DOHH2 (cell line): ENCODE data around the gene FBXW7.

Experiments used
- H3F3A ChIP-seq: fragments of 200-600 bp; sonication (generic), shearing (Covaris generic); 2 replicates; pipeline ENCODE4 v1.6.0; 2016; ENCODE audit warnings: antibody characterized with exemption, mild to moderate bottlenecking; ENCODE audit not compliant: control insufficient read depth, insufficient read depth
- H3K27ac ChIP-seq: fragments of 200-600 bp; sonication (generic); 2 replicates; pipeline ENCODE4 v1.5.1; 2014; ENCODE audit warnings: low read depth, mild to moderate bottlenecking, low read length, moderate library complexity
- H3K27me3 ChIP-seq: fragments of 200-600 bp; sonication (generic); 2 replicates; pipeline ENCODE4 v1.6.1; 2014; ENCODE audit warnings: mild to moderate bottlenecking, low read length, mixed read lengths; ENCODE audit not compliant: control insufficient read depth
- H3K36me3 ChIP-seq: fragments of 200-600 bp; sonication (generic); 2 replicates; pipeline ENCODE4 v1.6.1; 2014; ENCODE audit warnings: mild to moderate bottlenecking, low read length, moderate library complexity, mixed read lengths; ENCODE audit not compliant: control insufficient read depth
- H3K4me1 ChIP-seq: fragments of 200-600 bp; sonication (generic); 2 replicates; pipeline ENCODE4 v1.6.1; 2014; ENCODE audit warnings: mild to moderate bottlenecking, low read length, mixed read lengths; ENCODE audit not compliant: control insufficient read depth
- H3K4me2 ChIP-seq: fragments of 200-600 bp; sonication (generic); 2 replicates; pipeline ENCODE4 v1.6.0; 2014; ENCODE audit warnings: mild to moderate bottlenecking, low read length, moderate library complexity
- H3K4me3 ChIP-seq: fragments of 200-600 bp; sonication (generic); 2 replicates; pipeline ENCODE4 v1.5.1; 2014; ENCODE audit warnings: mild to moderate bottlenecking, low read length, mixed read lengths
- H3K79me2 ChIP-seq: fragments of 200-600 bp; sonication (generic); 2 replicates; pipeline ENCODE4 v1.6.1; 2014; ENCODE audit warnings: mild to moderate bottlenecking, low read length, mixed read lengths; ENCODE audit not compliant: control insufficient read depth
- H3K9me2 ChIP-seq: fragments of 200-600 bp; sonication (generic); replicated peaks from 2 replicates; pipeline ENCODE4 v1.6.1; 2014; ENCODE audit warnings: mild to moderate bottlenecking, low read length, mixed read lengths; ENCODE audit not compliant: control insufficient read depth
- H3K9me3 ChIP-seq: fragments of 200-600 bp; sonication (generic); 2 replicates; pipeline ENCODE4 v1.6.1; 2014; ENCODE audit warnings: antibody characterized with exemption, low read length, mixed read lengths; ENCODE audit not compliant: control insufficient read depth, insufficient read depth
- H4K20me1 ChIP-seq: fragments of 200-600 bp; sonication (generic); 2 replicates; pipeline ENCODE4 v1.6.0; 2014; ENCODE audit warnings: low read depth, mild to moderate bottlenecking, antibody characterized with exemption, low read length, moderate library complexity; ENCODE audit not compliant: control insufficient read depth, insufficient read depth
- CTCF ChIP-seq: fragments of 200-600 bp; sonication (generic); IDR thresholded peaks from one replicate; pipeline ENCODE4 v1.5.1; 2014; ENCODE audit warnings: antibody characterized with exemption, mild to moderate bottlenecking, low read depth, low read length; ENCODE audit not compliant: poor library complexity, severe bottlenecking
- EZH2phosphoT487 ChIP-seq: fragments of 200-600 bp; sonication (generic); IDR thresholded peaks from 2 replicates; pipeline ENCODE4 v1.6.1; 2017; ENCODE audit warnings: borderline replicate concordance, mild to moderate bottlenecking, antibody characterized with exemption, low read length, moderate library complexity, mixed read lengths

FBXW7 gene

DNA sequence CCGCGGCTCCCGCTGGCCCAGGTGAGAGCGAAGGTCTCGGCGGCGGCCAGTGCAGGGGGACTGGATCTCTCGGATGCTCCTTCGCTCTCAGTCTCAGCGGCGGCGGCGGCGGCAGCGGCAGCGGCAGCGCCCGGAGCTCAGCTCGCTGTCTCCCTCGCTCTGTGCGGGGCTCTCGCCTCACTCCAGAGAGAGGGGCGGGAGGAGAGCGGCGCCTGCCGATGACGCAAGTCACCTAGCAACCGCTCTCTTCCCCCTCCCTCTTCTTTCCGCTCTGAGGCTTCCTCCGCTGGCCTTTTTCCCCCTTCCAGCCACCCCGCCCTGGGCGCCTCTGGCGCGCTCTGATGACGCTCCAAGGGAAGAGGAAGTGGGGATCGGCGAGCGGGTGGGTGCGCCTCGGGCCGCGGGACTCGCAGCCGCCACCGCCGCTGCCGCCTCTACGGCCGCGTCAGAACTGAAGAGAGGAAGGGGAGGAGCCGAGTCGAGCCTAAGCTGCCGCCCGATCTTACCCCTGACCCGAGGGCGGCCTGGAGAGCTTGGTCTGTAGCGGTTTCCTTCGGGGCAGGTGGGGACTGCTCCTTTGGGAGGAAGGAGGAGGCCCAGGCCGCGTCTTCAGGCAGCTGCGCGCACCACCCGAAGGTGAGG, at the start of gene FBXW7:
TSS of gene FBXW7 (minus strand) at position 190 of the 642 bp plus-strand sequence. CDS start 124,289 bp downstream, outside the sequence.
- Histone ChIP-seq H3K36me3 (peaks cover 47% of the 10 kb centered on the region), H3F3A (0 out of 2 replicates have a peak, but pooled peaks cover 4% of the 10 kb centered on the region), H3K27me3 (no peaks in the 10 kb centered on the region), H4K20me1 (peaks cover 18% of the 10 kb centered on the region), H3K9me3 (peaks cover 15% of the 10 kb centered on the region; the same call in 1 of the 2 replicates), H3K4me2 (peak within 1 kb of the TSS; percentile 92), H3K4me3 (peak within 1 kb of the TSS; percentile 82), H3K9me2 (no peaks in the 10 kb centered on the region), H3K79me2 (peaks cover 90% of the 10 kb centered on the region), H3K27ac (peak within 1 kb of the TSS; percentile 83), H3K4me1 (peaks cover 50% of the 10 kb centered on the region)
- TF ChIP-seq EZH2phosphoT487, result no peak
- no peak for TF ChIP-seq CTCF

DNA sequence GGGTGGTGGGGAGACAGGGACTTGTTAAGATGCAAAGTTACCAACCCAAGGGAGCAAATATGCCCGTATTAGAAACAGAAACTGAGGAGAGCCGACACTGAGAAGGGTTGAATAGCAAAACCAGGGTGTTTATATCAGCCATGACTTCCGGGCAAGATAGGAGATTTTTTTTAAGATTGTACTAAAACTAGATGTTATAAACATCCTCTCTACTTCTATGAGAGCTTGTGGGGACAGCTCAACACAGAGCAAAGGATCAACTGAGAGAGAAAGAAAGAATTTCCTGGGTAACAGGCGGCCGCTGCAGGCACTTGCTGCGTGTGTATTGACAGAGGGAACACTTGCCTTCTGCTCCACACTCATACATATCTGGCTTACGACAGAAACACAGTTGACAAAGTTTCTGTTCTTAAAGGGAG, 49.1 kb upstream of the FBXW7 start:
- peak overlapping the region; percentile 46 for H3K4me3 ChIP-seq
- no peak for TF ChIP-seq CTCF
- no peak for TF ChIP-seq EZH2phosphoT487
- H3K4me2 ChIP-seq, result peak overlapping the region; percentile 56
- peaks cover 19% of the 10 kb centered on the region for H3K4me1 ChIP-seq
- no peaks in the 10 kb centered on the region for H3K79me2 ChIP-seq
- no peaks in the 10 kb centered on the region for H3K9me2 ChIP-seq
- H3K36me3 ChIP-seq, result no peaks in the 10 kb centered on the region
- H3K9me3 ChIP-seq, result no peaks in the 10 kb centered on the region
- no peaks in the 10 kb centered on the region for H4K20me1 ChIP-seq
- no peak overlapping the region for H3K27ac ChIP-seq
- no peaks in the 10 kb centered on the region for H3K27me3 ChIP-seq
- H3F3A ChIP-seq, result no peaks in the 10 kb centered on the region

GRCh38 chr4:152581536-152582160, 45.8 kb upstream of the FBXW7 start:
- Histone ChIP-seq H3K27ac (no peak overlapping the region), H4K20me1 (no peaks in the 10 kb centered on the region), H3K4me2 (no peak overlapping the region), H3F3A (no peaks in the 10 kb centered on the region), H3K9me2 (no peaks in the 10 kb centered on the region), H3K9me3 (no peaks in the 10 kb centered on the region), H3K79me2 (no peaks in the 10 kb centered on the region), H3K4me1 (peaks cover 19% of the 10 kb centered on the region), H3K36me3 (no peaks in the 10 kb centered on the region), H3K4me3 (no peak overlapping the region), H3K27me3 (no peaks in the 10 kb centered on the region)
- TF ChIP-seq EZH2phosphoT487, result no peak
- no peak for TF ChIP-seq CTCF
